Panc1 (cell line): ENCODE measurements around the gene TMEM97. TPM values are rescaled to one million over a fixed set of nuclear protein-coding genes. Genes with fewer than 3 reads are reported as not detected.

ENCODE experiments used
- ATAC-seq: fragments of 200-7000 bp; cut with Tn5 transposase; 2 replicates; pipeline ENCODE4 v1.9.1; 2020; ENCODE audit warnings: mild to moderate bottlenecking, moderate library complexity
- BruUV-seq: library from RNA; stranded (reverse); fragments of 400-500 nt; replicated peaks from 2 replicates; lab custom pipeline; 2021; lab: Mats Ljungman, UMichigan
- CTCF ChIA-PET: fragments of 300-600 bp; sonication (Branson Sonifier 250); formaldehyde crosslinking; loops from one replicate; lab custom pipeline; 2022; ENCODE audit warnings: antibody characterized with exemption; lab: Charles Lee
- POLR2A ChIA-PET: fragments of 300-600 bp; sonication (Branson Sonifier 250); formaldehyde crosslinking; loops from one replicate; lab custom pipeline; 2022; ENCODE audit warnings: antibody characterized with exemption; lab: Charles Lee
- DNase-seq: peaks from one replicate; pipeline ENCODE4 v3.0.0-alpha.2; 2010; ENCODE audit warnings: low read depth, low spot score
- H3K27ac ChIP-seq: 2 replicates; pipeline ENCODE4 v1.5.1; 2011; ENCODE audit warnings: mild to moderate bottlenecking, low read length, inconsistent platforms
- H3K27me3 ChIP-seq: fragments of 200-500 bp; sonication (Bioruptor generic); 2 replicates; pipeline ENCODE4 v1.6.0; 2014; ENCODE audit warnings: low read length, inconsistent platforms; ENCODE audit not compliant: control insufficient read depth, insufficient read depth
- H3K36me3 ChIP-seq: fragments of 200-500 bp; sonication (Bioruptor generic); 2 replicates; pipeline ENCODE4 v1.5.1; 2014; ENCODE audit warnings: inconsistent platforms, mild to moderate bottlenecking, low read length, moderate library complexity; ENCODE audit not compliant: control insufficient read depth, insufficient read depth
- H3K4me1 ChIP-seq: 2 replicates; pipeline ENCODE4 v1.5.1; 2011; ENCODE audit warnings: inconsistent platforms, mild to moderate bottlenecking, low read length, moderate library complexity; ENCODE audit not compliant: control insufficient read depth, insufficient read depth
- H3K4me3 ChIP-seq, 2 experiments: 2 replicates each; pipeline ENCODE4 v1.5.1; 2011 to 2012; ENCODE audit warnings: low read depth in 2 of 2, low read length in 2 of 2, mild to moderate bottlenecking in 2 of 2, inconsistent platforms in 1 of 2, moderate library complexity in 1 of 2
- H3K9me3 ChIP-seq: fragments of 200-500 bp; sonication (Bioruptor generic); 2 replicates; pipeline ENCODE4 v1.5.1; 2014; ENCODE audit warnings: low read depth, mild to moderate bottlenecking, inconsistent platforms, low read length, moderate library complexity; ENCODE audit not compliant: control insufficient read depth, insufficient read depth
- POLR2AphosphoS5 ChIP-seq: IDR thresholded peaks from 2 replicates; pipeline ENCODE4 v1.6.1; 2012; ENCODE audit warnings: mild to moderate bottlenecking, low read depth, low read length, moderate library complexity
- SIN3A ChIP-seq: IDR thresholded peaks from 2 replicates; pipeline ENCODE4 v1.6.1; 2012; ENCODE audit warnings: low read depth, mild to moderate bottlenecking, low read length, moderate library complexity, borderline replicate concordance; ENCODE audit not compliant: insufficient read depth
- TCF7L2 ChIP-seq: IDR thresholded peaks from 2 replicates; pipeline ENCODE4 v1.6.1; 2011; ENCODE audit warnings: mild to moderate bottlenecking, low read depth, low read length, inconsistent platforms
- in situ Hi-C: cut with HindIII; loops from 2 replicates; pipeline ENCODE4 v1.10.0; 2016; ENCODE audit warnings: low sequenced_read_pairs, low pct_unique_long_range_greater_than_20kb
- intact Hi-C: fragments of 100-400 bp; cut with micrococcal nuclease; formaldehyde crosslinking; loops from one replicate; pipeline ENCODE4 v1.10.0; 2022; ENCODE audit not compliant: unreplicated experiment
- total RNA-seq: library from RNA; stranded (reverse); gene quantifications from one replicate; pipeline ENCODE4 v1.2.1, GENCODE V29; 2021; ENCODE audit not compliant: unreplicated experiment
- TF ChIP-seq, protein P1 (sequence below): fragments of 450-650 bp; IDR thresholded peaks from 2 replicates; pipeline ENCODE4 v1.5.1; 2017; ENCODE audit warnings: mild to moderate bottlenecking
- TF ChIP-seq, protein P2 (sequence below), 2 experiments: IDR thresholded peaks; 2 replicates each; pipeline ENCODE4 v1.6.1; 2011 to 2012; ENCODE audit warnings: low read depth in 2 of 2, control low read depth in 1 of 2, low read length in 1 of 2, mild to moderate bottlenecking in 1 of 2, moderate library complexity in 1 of 2; ENCODE audit not compliant: insufficient read depth in 1 of 2

Gene TMEM97
- total RNA-seq, 1 experiment from 2014 or later = 78.7 TPM

GRCh38 chr17:28285965-28286364, 33.0 kb upstream of the TMEM97 start:
- H3K9me3 ChIP-seq = no peaks in the 10 kb centered on the region
- no peak overlapping the region for H3K4me3 ChIP-seq
- CTCF ChIA-PET = no interaction called here
- H3K36me3 ChIP-seq = no peaks in the 10 kb centered on the region
- ATAC-seq (no peak), DNase-seq (no peak)
- in situ Hi-C loops (no loop called here), intact Hi-C loops (no loop called here)
- H3K27ac ChIP-seq = no peak overlapping the region
- TF ChIP-seq TCF7L2 = no peak
- TF ChIP-seq, protein P1, sequence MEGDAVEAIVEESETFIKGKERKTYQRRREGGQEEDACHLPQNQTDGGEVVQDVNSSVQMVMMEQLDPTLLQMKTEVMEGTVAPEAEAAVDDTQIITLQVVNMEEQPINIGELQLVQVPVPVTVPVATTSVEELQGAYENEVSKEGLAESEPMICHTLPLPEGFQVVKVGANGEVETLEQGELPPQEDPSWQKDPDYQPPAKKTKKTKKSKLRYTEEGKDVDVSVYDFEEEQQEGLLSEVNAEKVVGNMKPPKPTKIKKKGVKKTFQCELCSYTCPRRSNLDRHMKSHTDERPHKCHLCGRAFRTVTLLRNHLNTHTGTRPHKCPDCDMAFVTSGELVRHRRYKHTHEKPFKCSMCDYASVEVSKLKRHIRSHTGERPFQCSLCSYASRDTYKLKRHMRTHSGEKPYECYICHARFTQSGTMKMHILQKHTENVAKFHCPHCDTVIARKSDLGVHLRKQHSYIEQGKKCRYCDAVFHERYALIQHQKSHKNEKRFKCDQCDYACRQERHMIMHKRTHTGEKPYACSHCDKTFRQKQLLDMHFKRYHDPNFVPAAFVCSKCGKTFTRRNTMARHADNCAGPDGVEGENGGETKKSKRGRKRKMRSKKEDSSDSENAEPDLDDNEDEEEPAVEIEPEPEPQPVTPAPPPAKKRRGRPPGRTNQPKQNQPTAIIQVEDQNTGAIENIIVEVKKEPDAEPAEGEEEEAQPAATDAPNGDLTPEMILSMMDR = no peak
- no peak for TF ChIP-seq POLR2AphosphoS5
- TF ChIP-seq, protein P2, sequence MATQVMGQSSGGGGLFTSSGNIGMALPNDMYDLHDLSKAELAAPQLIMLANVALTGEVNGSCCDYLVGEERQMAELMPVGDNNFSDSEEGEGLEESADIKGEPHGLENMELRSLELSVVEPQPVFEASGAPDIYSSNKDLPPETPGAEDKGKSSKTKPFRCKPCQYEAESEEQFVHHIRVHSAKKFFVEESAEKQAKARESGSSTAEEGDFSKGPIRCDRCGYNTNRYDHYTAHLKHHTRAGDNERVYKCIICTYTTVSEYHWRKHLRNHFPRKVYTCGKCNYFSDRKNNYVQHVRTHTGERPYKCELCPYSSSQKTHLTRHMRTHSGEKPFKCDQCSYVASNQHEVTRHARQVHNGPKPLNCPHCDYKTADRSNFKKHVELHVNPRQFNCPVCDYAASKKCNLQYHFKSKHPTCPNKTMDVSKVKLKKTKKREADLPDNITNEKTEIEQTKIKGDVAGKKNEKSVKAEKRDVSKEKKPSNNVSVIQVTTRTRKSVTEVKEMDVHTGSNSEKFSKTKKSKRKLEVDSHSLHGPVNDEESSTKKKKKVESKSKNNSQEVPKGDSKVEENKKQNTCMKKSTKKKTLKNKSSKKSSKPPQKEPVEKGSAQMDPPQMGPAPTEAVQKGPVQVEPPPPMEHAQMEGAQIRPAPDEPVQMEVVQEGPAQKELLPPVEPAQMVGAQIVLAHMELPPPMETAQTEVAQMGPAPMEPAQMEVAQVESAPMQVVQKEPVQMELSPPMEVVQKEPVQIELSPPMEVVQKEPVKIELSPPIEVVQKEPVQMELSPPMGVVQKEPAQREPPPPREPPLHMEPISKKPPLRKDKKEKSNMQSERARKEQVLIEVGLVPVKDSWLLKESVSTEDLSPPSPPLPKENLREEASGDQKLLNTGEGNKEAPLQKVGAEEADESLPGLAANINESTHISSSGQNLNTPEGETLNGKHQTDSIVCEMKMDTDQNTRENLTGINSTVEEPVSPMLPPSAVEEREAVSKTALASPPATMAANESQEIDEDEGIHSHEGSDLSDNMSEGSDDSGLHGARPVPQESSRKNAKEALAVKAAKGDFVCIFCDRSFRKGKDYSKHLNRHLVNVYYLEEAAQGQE (IDR thresholded peaks at IDR 0.05; ENCODE audit: insufficient read depth in 1 of 2, low read depth in 2 of 2, low read length in 1 of 2) = no peak
- no peak for TF ChIP-seq SIN3A
- POLR2A ChIA-PET = no interaction called here
- no TSS peak for BruUV-seq
- no peaks in the 10 kb centered on the region; the same call in 1 of the 2 replicates for H3K4me1 ChIP-seq
- no peaks in the 10 kb centered on the region for H3K27me3 ChIP-seq

GRCh38 chr17:28290703-28291102, 28.3 kb upstream of the TMEM97 start:
- Histone ChIP-seq H3K4me1 (no peaks in the 10 kb centered on the region), H3K27ac (no peak overlapping the region), H3K36me3 (no peaks in the 10 kb centered on the region), H3K9me3 (no peaks in the 10 kb centered on the region), H3K27me3 (no peaks in the 10 kb centered on the region), H3K4me3 (no peak overlapping the region)
- BruUV-seq = no TSS peak
- ATAC-seq = no peak
- ChIA-PET CTCF (interaction anchor here (0.7 kb wide), 1 partner anchor 212 kb away, joined by 3 read pairs; no protein-coding TSS in a partner anchor), POLR2A (interaction anchor here (0.7 kb wide), 1 partner anchor 126 kb away, joined by 5 read pairs; no protein-coding TSS in a partner anchor)
- in situ Hi-C loops = no loop called here
- intact Hi-C loops = no loop called here
- TF ChIP-seq POLR2AphosphoS5 (no peak), TCF7L2 (no peak), SIN3A (no peak)
- TF ChIP-seq, protein P1 = no peak
- TF ChIP-seq, protein P2 (IDR thresholded peaks at IDR 0.05; ENCODE audit: insufficient read depth in 1 of 2, low read depth in 2 of 2, low read length in 1 of 2) = no peak
- no peak for DNase-seq
